Fibroblast of lung (primary cell): ENCODE measurements around the gene PPT1.

Experiments
- EZH2 ChIP-seq: IDR thresholded peaks from 2 replicates; pipeline ENCODE4 v1.5.1; 2012; ENCODE audit warnings: low read length, control low read depth, mild to moderate bottlenecking; ENCODE audit errors: missing control alignments
- TF ChIP-seq, protein P1 (sequence below), 2 donors: IDR thresholded peaks in 1 of 2; conservative IDR thresholded peaks in 1 of 2; 1 replicate in 1 of 2; 2 replicates in 1 of 2; pipeline ENCODE4 v1.5.1; 2011 to 2012; ENCODE audit warnings: low read length in 2 of 2, control low read depth in 1 of 2, inconsistent platforms in 1 of 2, low read depth in 1 of 2, mild to moderate bottlenecking in 1 of 2

DNA sequence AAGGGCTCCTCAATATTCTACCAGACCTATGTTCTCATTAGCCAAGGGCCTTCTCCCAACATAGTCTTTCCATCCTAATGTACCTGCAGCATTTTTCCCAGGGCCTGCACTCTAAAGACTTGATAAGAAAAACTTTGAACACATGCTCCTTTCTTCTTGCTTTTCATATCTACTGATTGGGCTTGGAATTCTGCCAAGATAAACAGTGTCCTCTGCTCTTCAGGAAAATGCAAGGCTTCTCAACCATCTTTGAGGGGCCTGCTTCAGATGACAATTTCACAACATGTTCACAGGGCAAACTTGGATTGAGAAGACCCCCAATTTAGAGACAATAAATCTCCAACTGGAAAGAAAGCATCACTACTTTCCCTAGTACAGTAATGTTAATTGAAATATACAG is 25.8 kb upstream of the PPT1 start:
- TF ChIP-seq EZH2 = no peak
- TF ChIP-seq, protein P1, sequence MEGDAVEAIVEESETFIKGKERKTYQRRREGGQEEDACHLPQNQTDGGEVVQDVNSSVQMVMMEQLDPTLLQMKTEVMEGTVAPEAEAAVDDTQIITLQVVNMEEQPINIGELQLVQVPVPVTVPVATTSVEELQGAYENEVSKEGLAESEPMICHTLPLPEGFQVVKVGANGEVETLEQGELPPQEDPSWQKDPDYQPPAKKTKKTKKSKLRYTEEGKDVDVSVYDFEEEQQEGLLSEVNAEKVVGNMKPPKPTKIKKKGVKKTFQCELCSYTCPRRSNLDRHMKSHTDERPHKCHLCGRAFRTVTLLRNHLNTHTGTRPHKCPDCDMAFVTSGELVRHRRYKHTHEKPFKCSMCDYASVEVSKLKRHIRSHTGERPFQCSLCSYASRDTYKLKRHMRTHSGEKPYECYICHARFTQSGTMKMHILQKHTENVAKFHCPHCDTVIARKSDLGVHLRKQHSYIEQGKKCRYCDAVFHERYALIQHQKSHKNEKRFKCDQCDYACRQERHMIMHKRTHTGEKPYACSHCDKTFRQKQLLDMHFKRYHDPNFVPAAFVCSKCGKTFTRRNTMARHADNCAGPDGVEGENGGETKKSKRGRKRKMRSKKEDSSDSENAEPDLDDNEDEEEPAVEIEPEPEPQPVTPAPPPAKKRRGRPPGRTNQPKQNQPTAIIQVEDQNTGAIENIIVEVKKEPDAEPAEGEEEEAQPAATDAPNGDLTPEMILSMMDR (conservative IDR thresholded peaks at IDR 0.05 in 1 of 2, IDR thresholded peaks at IDR 0.05 in 1 of 2; ENCODE audit: low read depth in 1 of 2, low read length in 2 of 2) = no peak
